Stimulated activated CD8-positive, alpha-beta memory T cell treated with anti-CD3 and anti-CD28 coated beads, Interleukin-7, amount 100 ng/mL, for 48 hours (primary cell): ENCODE results near the gene GHRH.

Experiments
- DNase-seq, 2 donors: peaks; one replicate each; pipeline ENCODE4 v3.0.0-alpha.2; 2020; ENCODE audit warnings: low read depth in 1 of 2; ENCODE audit errors: extremely low read depth in 1 of 2

GHRH gene

DNA sequence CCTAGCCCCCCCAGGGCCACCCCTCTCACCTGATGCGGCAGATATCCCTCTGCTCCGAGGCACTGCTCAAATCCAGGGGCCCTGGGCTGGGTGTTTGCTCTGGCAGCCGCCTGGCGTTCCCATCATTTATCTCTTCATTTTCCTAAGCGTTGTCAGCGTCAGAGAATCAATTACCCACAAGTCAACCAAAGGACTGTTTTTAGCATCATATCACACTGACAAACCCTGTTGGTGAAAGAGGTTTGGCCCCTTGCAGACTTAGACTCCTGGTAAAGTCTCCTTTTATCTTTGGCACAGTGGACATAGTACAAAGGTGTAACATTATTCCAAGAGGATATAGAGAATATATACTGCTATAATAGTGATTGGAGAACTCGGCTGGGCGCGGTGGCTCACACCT, at the start of gene GHRH:
Gene GHRH (minus strand): TSS at position 101 of the 400 bp plus-strand sequence. CDS start 4,925 bp downstream, outside the sequence.
- DNase-seq: no peak

DNA sequence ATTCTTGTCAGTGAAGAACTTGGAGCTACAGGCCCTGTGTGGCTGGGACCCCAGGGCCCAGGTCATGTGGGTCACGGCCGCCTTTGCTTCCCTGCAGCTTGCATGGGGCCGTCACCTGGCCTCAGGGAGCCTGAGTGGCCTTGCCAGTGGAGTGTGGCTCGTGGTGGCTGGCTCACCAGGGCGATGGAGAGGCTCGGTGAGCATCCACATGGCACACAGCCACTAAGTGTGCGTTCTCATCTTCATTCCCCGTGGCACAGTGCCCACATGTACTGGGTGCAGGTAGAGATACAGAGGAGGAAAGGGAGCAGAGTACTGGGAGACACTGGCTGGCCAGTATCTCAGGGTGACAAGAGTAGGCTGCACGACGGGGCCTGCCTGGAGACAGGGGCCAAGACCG, 49.3 kb upstream of the GHRH start:
- DNase-seq: no peak

DNA sequence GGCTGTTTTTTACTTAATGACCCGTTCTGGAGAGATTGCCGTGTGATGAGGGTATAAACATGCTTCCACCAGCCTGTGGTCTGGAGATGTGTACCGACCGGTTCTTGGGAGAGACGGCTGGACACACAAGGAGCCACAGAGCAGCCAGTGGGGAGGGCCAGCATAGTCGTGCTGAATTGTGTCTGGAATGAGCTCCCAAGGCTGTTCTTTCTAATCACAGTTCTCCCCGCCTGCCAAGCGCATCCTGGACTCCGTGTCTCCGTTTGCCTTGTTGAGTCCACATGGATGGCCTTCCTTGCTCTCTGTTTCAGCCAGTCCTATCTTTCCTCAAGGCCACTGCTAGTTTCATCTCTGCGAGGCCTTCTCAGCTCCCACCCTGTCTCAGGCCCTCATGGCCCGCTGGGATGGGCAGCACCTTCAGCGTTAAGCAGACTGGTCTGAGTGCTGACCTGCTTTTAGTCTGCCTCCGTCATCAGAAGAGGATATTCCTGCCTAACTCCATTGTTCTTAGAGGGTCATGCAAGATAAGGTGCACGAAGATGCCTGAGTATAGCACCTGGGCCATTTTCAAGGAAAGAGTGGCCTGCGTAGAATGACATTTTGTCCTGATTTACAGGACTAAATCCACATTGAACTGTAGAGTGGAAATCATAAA, 48.4 kb upstream of the GHRH start:
- DNase-seq: no peak

- no peak for DNase-seq
These were observed 47.7 kb upstream of the GHRH start for GRCh38 chr20:37309290-37309689.

DNA sequence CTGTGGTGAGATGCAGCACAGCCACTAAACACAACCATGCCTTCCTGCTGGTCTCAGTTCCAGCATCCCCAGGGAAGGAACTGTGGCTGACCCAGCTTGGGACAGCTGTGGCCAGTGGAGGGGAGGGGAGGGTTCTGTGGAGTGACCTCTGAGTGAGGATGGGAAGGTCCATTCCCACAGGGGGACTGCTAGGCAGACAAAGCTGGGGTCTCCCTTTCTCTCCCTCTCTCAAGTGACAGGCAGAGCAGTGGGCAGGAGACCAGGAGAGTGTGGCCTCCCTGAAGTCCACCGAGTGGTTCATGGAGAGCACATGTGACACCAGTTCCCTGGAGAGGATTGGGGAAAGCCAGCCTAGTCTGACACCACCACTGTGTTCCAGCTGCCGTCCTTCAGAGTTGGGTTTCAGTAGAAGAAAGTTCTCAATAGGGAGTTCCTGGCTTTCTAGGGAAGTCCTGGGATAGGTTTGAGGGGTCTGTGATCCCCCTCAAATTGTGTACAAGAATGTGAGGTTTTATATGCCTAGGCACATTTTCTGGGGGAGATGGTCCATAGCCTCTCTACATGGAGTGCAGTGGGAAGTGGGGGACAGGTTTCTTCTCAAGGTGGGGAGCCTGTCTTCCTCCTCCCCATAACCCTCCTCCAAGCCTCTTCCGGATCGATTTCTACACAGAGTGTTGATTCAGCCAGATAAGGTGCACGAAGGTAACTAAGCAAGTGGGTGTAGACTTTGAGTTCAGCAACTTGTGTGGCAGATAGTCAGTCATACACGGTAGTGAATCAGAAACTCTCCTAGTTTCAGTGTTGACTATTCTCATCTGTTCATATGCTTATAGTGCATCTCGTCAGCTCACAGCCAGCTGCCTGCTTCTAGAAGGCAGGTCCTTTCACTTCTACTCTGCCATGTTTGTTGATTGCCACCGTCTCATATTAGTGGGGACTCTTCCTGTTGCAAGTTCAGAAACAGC, 46.8 kb upstream of the GHRH start:
- DNase-seq: peak in 1 of 2 donors; percentile 13

DNA sequence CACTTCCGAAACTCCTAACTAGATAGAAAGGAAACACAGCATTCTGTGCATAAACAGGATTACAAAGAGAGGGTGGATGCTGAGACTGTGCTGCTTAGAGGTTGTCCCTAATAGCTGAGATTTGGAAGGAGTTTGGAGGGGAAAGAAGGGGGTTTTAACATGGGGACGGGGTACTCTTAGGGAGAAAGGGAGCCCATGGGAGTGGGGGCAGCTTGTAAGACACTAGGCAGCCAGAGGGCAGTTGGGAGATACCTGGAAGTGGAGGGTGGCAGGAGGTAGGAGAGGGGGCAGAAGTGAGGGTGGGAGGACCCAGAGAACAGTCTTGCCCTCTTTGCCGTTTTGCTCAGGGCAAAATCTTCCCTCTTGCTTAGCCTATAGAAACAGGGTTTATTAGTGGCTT, 44.2 kb upstream of the GHRH start:
- DNase-seq: no peak

GRCh38 chr20:37305079-37305478, 43.5 kb upstream of the GHRH start:
- no peak for DNase-seq

DNA sequence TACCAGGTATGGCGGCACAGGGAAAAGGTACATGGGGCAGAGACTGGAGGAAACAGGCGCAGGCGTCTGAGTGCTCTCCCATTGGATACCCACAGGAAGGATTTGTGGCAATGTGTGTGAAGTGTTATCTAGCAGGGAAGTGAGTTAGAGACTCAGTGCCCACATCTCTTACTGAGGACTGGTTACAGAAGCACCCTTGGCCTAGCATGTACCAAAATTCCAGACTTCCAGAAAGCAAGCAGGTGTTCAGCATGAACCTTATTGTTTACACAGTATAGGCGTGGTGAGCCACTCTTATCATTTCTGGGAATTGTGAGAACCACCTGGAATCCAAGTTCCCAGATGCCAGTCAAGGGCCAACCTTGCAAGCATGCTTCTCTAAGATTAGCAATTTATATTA, 42.0 kb upstream of the GHRH start:
- DNase-seq: no peak

GRCh38 chr20:37302981-37303380, 41.4 kb upstream of the GHRH start:
- no peak for DNase-seq

- DNase-seq: no peak
These were observed 39.9 kb upstream of the GHRH start for GRCh38 chr20:37301558-37301957.

DNA sequence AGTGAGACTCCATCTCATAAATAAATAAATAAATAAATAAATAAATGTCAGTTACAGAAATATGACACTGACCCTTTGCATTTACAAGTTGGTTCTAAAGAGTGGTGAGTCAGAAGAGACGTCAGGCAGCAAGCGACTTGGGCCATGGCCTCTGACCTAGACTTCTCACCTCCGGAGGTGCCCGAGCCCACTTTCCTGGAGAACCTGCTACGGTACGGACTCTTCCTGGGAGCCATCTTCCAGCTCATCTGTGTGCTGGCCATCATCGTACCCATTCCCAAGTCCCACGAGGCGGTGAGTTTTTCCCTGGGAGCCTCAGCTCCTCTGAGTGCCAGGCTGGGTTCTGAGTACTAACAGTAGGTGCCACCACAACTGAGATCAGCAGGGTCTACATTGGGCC, 39.5 kb upstream of the GHRH start:
- DNase-seq: no peak

DNA sequence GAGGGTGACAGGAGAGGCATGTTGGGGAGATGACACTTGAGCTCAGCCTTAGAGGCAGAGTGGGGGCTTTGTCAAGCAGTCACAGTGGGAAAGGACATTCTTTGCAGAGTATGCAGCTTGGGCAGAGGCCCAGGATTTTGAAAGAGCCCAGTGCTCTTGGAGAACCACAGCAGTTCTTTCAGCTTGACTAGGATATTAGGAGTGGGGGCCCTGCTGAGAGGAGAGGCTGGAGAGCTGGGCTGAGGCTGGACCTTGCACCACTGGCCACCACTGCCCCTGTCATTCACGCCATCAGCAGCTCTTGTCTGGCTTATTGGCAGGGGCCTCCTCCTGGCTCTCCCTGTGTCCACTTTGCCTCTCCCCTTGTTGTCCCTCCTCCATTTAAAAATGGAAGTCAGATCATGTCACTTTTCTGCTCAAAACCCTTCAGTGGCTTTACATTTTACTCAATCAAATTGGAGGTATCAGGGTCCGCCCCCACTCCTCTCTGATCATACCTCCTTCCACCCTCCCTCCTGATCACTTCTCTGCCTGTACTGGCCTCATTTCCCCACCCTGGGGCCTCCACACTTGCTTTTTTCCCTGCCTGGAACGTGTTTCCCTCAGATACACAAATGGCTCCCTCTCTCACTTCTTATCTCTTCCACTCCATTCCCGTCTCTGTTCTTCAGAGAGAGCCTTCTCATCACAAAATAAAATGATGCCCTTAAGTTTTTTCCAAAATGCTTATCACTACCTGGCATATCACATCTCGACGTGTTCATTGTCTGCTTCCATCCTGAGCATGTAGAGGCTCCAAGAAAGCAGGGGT, 38.3 kb upstream of the GHRH start:
- no peak for DNase-seq

DNA sequence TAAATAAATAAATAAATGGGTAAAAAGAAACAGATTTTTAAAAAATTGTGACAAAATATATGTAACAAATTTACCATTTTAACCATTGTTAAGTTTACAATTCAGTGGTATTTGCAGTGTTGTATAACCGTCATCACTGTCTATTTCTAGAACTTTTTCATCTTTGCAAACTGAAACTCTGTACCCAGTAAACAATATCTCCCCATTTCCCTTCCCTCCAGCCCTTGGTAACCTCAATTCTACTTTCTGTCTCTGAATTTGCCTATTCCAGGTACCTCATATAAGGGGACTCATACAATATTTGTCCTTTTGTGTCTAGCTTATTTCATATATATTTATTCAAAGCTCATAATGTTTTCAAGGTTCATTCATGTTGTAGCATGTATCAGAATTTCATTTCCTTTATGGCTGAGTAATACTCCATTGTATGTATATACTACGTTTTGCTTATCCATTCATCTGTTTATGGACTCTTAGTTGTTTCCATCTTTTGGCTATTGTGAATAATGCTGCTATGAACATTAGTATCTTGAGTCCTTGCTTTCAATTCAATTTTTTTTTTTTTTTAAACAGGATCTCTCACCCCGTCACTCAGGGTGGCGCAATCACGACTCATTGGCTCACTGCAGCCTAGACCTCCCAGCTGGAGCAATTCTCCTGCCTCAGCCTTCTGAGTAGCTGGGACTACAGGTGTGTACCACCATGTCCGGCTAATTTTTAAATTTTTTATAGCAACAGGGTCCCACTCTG, 36.8 kb upstream of the GHRH start:
- no peak for DNase-seq

- DNase-seq: no peak
These were observed 35.6 kb upstream of the GHRH start for GRCh38 chr20:37297066-37297736.

- DNase-seq: no peak
These were observed 34.8 kb upstream of the GHRH start for GRCh38 chr20:37296371-37296770.

GRCh38 chr20:37295595-37295994, 34.0 kb upstream of the GHRH start:
- DNase-seq: no peak

DNA sequence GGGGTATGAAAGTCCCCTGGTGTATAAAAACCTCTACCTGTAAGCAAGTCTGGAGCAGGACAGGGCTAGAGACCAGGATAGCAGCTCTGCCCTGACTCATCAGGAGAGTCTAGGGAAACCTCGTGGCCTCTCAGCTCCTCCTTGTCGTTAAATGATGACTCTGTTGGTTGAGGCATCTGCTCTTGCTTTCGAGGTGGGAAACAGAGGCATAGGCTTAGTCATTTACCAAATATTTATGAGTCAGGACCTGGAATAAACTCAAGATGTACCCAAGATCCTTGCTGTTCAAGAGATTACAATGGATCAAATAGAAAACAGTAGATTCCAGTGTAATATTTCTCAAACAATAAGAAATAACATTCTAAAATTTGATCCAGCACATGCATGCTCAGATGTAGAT, 33.4 kb upstream of the GHRH start:
- DNase-seq: no peak

GRCh38 chr20:37294262-37294981, 32.8 kb upstream of the GHRH start:
- DNase-seq: no peak

DNA sequence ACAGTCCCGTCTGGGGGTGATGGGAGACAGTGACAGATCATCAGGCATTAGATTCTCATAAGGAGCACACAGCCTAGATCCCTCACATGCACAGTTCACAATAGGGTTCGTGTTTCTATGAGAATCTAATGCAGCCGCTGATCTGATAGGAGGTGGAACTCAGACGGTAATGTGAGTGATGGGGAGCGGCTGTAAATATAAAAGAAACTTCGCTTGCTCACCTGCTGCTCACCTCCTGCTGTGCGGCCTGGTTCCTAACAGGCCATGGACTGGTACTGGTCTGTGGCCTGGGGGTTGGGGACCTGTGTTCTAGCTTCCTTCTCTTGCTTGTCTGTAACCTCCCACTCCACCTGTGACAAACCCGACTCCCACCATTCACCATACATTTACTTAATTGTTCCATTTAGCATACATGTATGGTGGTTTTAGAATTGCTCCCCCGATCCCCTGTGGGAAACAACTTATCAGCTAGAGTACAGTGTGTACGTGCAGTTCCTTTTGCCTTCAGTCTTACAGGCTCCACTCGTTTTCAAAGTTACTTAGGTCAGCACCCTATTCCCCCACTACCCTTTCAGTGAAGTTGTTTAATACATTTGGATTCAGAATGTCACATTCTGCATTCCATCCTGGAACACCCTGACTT, 31.8 kb upstream of the GHRH start:
- DNase-seq: no peak
